KMS-11 (cell line): ENCODE measurements around the gene PARVG.

Source experiments
- H2AFZ ChIP-seq: fragments of 200-600 bp; sonication (generic); 2 replicates; pipeline ENCODE4 v1.6.1; 2016; ENCODE audit warnings: antibody characterized with exemption, mixed run types, low read depth
- H3K27ac ChIP-seq: fragments of 200-600 bp; sonication (generic); 2 replicates; pipeline ENCODE4 v1.6.1; 2016; ENCODE audit warnings: mild to moderate bottlenecking, mixed run types
- H3K27me3 ChIP-seq: fragments of 200-600 bp; sonication (generic); 2 replicates; pipeline ENCODE4 v1.6.1; 2017; ENCODE audit warnings: mild to moderate bottlenecking, low read depth, mixed run types, moderate library complexity; ENCODE audit not compliant: insufficient read depth
- H3K36me3 ChIP-seq: fragments of 200-600 bp; sonication (generic); 2 replicates; pipeline ENCODE4 v1.6.1; 2017; ENCODE audit warnings: mild to moderate bottlenecking, mixed run types; ENCODE audit not compliant: insufficient read depth
- H3K4me1 ChIP-seq: fragments of 200-600 bp; sonication (generic); 2 replicates; pipeline ENCODE4 v1.6.1; 2016; ENCODE audit warnings: mild to moderate bottlenecking, low read depth, mixed run types; ENCODE audit not compliant: poor library complexity, severe bottlenecking
- H3K4me2 ChIP-seq: fragments of 200-600 bp; sonication (generic); 2 replicates; pipeline ENCODE4 v1.7.0; 2016; ENCODE audit warnings: mild to moderate bottlenecking, mixed run types
- H3K4me3 ChIP-seq: fragments of 200-600 bp; sonication (generic); IDR thresholded peaks from 2 replicates; pipeline ENCODE4 v1.6.1; 2017; ENCODE audit warnings: low read depth, low read length, mixed read lengths; ENCODE audit not compliant: insufficient read depth
- H3K79me2 ChIP-seq: fragments of 200-600 bp; sonication (generic); 2 replicates; pipeline ENCODE4 v1.6.1; 2016; ENCODE audit warnings: low read depth, mixed run types; ENCODE audit not compliant: insufficient read depth
- H3K9ac ChIP-seq: fragments of 200-600 bp; sonication (generic); 2 replicates; pipeline ENCODE4 v1.6.1; 2016; ENCODE audit warnings: mild to moderate bottlenecking, mixed run types
- H4K20me1 ChIP-seq: fragments of 200-600 bp; sonication (generic); 2 replicates; pipeline ENCODE4 v1.6.1; 2016; ENCODE audit warnings: mild to moderate bottlenecking, mixed run types; ENCODE audit not compliant: insufficient read depth
- CTCF ChIP-seq: fragments of 200-600 bp; sonication (generic); conservative IDR thresholded peaks from 2 replicates; pipeline ENCODE4 v1.6.1; 2017; ENCODE audit warnings: low read depth, mild to moderate bottlenecking, antibody characterized with exemption, low read length, moderate library complexity, mixed read lengths

PARVG gene

GRCh38 chr22:44133161-44133560 lies 47.6 kb upstream of the PARVG start:
- Histone ChIP-seq H3K4me1 (peaks cover 13% of the 10 kb centered on the region), H2AFZ (no peak overlapping the region), H3K4me3 (no peak overlapping the region), H4K20me1 (no peaks in the 10 kb centered on the region), H3K79me2 (no peaks in the 10 kb centered on the region), H3K27ac (no peak overlapping the region), H3K4me2 (no peak overlapping the region), H3K27me3 (no peaks in the 10 kb centered on the region), H3K9ac (no peak overlapping the region), H3K36me3 (no peaks in the 10 kb centered on the region)
- TF ChIP-seq CTCF: no peak

GRCh38 chr22:44133901-44134571 lies 46.7 kb upstream of the PARVG start:
- no peak overlapping the region for H2AFZ ChIP-seq
- no peak for TF ChIP-seq CTCF
- H3K27ac ChIP-seq: no peak overlapping the region
- no peak overlapping the region for H3K4me2 ChIP-seq
- H3K36me3 ChIP-seq: no peaks in the 10 kb centered on the region
- H3K79me2 ChIP-seq: no peaks in the 10 kb centered on the region
- H3K4me3 ChIP-seq: no peak overlapping the region
- H3K4me1 ChIP-seq: peaks cover 13% of the 10 kb centered on the region
- no peak overlapping the region for H3K9ac ChIP-seq
- no peaks in the 10 kb centered on the region for H3K27me3 ChIP-seq
- no peaks in the 10 kb centered on the region for H4K20me1 ChIP-seq

GRCh38 chr22:44136112-44136511 lies 44.6 kb upstream of the PARVG start:
- Histone ChIP-seq H3K36me3 (no peaks in the 10 kb centered on the region), H3K4me2 (no peak overlapping the region)
- no peak for TF ChIP-seq CTCF

GRCh38 chr22:44136786-44137185 lies 43.9 kb upstream of the PARVG start:
- Histone ChIP-seq H3K79me2 (no peaks in the 10 kb centered on the region), H3K27me3 (no peaks in the 10 kb centered on the region), H3K4me2 (no peak overlapping the region; the same call in 1 of the 2 replicates), H3K27ac (no peak overlapping the region), H3K4me3 (no peak overlapping the region), H3K9ac (no peak overlapping the region), H2AFZ (no peak overlapping the region), H3K4me1 (peaks cover 13% of the 10 kb centered on the region), H4K20me1 (no peaks in the 10 kb centered on the region), H3K36me3 (no peaks in the 10 kb centered on the region)
- no peak for TF ChIP-seq CTCF

More at GRCh38 chr22:44136112-44136511, 44.6 kb upstream of the PARVG start:
- no peaks in the 10 kb centered on the region for H4K20me1 ChIP-seq
- H3K27ac ChIP-seq: no peak overlapping the region
- peaks cover 13% of the 10 kb centered on the region for H3K4me1 ChIP-seq
- H3K9ac ChIP-seq: no peak overlapping the region
- no peaks in the 10 kb centered on the region for H3K79me2 ChIP-seq
- no peak overlapping the region for H2AFZ ChIP-seq
- no peak overlapping the region for H3K4me3 ChIP-seq
- no peaks in the 10 kb centered on the region for H3K27me3 ChIP-seq
